Neutrophil (primary cell): Measurements from ENCODE around the gene STIM2.

Source experiments
- H3K27ac ChIP-seq: fragments of 200-600 bp; sonication (generic); 2 replicates; pipeline ENCODE4 v1.5.1; 2016; ENCODE audit warnings: mild to moderate bottlenecking, moderate library complexity
- H3K27me3 ChIP-seq: fragments of 200-600 bp; sonication (generic); 2 replicates; pipeline ENCODE4 v1.6.0; 2016; ENCODE audit warnings: mild to moderate bottlenecking
- H3K36me3 ChIP-seq: fragments of 200-600 bp; sonication (generic); 2 replicates; pipeline ENCODE4 v1.5.1; 2017
- H3K4me1 ChIP-seq, 2 experiments: fragments of 200-600 bp in 1 of 2; sonication (generic) in 1 of 2; 1 replicate in 1 of 2; 2 replicates in 1 of 2; pipeline versions ENCODE4 v1.5.1 to v1.6.1; 2013 to 2016; ENCODE audit warnings: low read depth in 1 of 2, low read length in 1 of 2, mild to moderate bottlenecking in 1 of 2, moderate library complexity in 1 of 2; ENCODE audit not compliant: control insufficient read depth in 1 of 2, insufficient read depth in 1 of 2
- H3K4me3 ChIP-seq, 2 experiments: fragments of 200-600 bp in 1 of 2; sonication (generic) in 1 of 2; 1 replicate in 1 of 2; 2 replicates in 1 of 2; pipeline ENCODE4 v1.5.1; 2013 to 2016; ENCODE audit warnings: low read depth in 1 of 2, low read length in 1 of 2, mild to moderate bottlenecking in 1 of 2, moderate library complexity in 1 of 2
- H3K9me3 ChIP-seq: fragments of 200-600 bp; sonication (generic); 2 replicates; pipeline ENCODE4 v1.5.1; 2016
- CTCF ChIP-seq: fragments of 200-600 bp; sonication (generic); IDR thresholded peaks from 2 replicates; pipeline ENCODE4 v1.5.1; 2016; ENCODE audit warnings: antibody characterized with exemption

The STIM2 gene

GRCh38 chr4:26950446-26950845 is 89.8 kb downstream of the STIM2 start:
- H3K27me3 ChIP-seq = no peaks in the 10 kb centered on the region
- H3K9me3 ChIP-seq = no peaks in the 10 kb centered on the region
- no peak overlapping the region for H3K4me3 ChIP-seq
- H3K27ac ChIP-seq = no peak overlapping the region
- no peaks in the 10 kb centered on the region for H3K36me3 ChIP-seq
- H3K4me1 ChIP-seq = no peaks in the 10 kb centered on the region
- no peak for TF ChIP-seq CTCF

GRCh38 chr4:26952891-26953290 is 92.2 kb downstream of the STIM2 start:
- Histone ChIP-seq H3K27me3 (no peaks in the 10 kb centered on the region), H3K4me1 (no peaks in the 10 kb centered on the region), H3K9me3 (no peaks in the 10 kb centered on the region), H3K36me3 (peaks cover 7% of the 10 kb centered on the region), H3K4me3 (no peak overlapping the region), H3K27ac (no peak overlapping the region)
- TF ChIP-seq CTCF = no peak

- H3K4me3 ChIP-seq = no peak overlapping the region
- no peak overlapping the region for H3K27ac ChIP-seq
- peaks cover 7% of the 10 kb centered on the region for H3K36me3 ChIP-seq
- H3K4me1 ChIP-seq = no peaks in the 10 kb centered on the region
- H3K27me3 ChIP-seq = no peaks in the 10 kb centered on the region
- TF ChIP-seq CTCF = no peak
- no peaks in the 10 kb centered on the region for H3K9me3 ChIP-seq
Measured at GRCh38 chr4:26953366-26953765, 92.7 kb downstream of the STIM2 start.

- no peak for TF ChIP-seq CTCF
- H3K27ac ChIP-seq = no peak overlapping the region
Measured at GRCh38 chr4:26953770-26954423, 93.3 kb downstream of the STIM2 start.

GRCh38 chr4:26955241-26955640 is 94.6 kb downstream of the STIM2 start:
- no peak for TF ChIP-seq CTCF
- Histone ChIP-seq H3K4me3 (no peak overlapping the region), H3K9me3 (no peaks in the 10 kb centered on the region), H3K27me3 (no peaks in the 10 kb centered on the region), H3K4me1 (no peaks in the 10 kb centered on the region), H3K36me3 (peaks cover 7% of the 10 kb centered on the region), H3K27ac (no peak overlapping the region)

More at GRCh38 chr4:26953770-26954423, 93.3 kb downstream of the STIM2 start:
- Histone ChIP-seq H3K9me3 (no peaks in the 10 kb centered on the region), H3K36me3 (peaks cover 7% of the 10 kb centered on the region), H3K4me1 (no peaks in the 10 kb centered on the region), H3K27me3 (no peaks in the 10 kb centered on the region), H3K4me3 (no peak overlapping the region)
